ENCODE results near the gene ADISSP.

The ADISSP gene

GRCh38 chr20:3738111-3739053 lies 29.2 kb downstream of the ADISSP start:
- DNase-seq (ENCODE audit: low spot score) = no peak

GRCh38 chr20:3735768-3736167 lies 31.8 kb downstream of the ADISSP start:
- no peak for DNase-seq (ENCODE audit: low spot score)

- no peak for DNase-seq (ENCODE audit: low spot score)
Measured at GRCh38 chr20:3734111-3734843, 33.3 kb downstream of the ADISSP start.

- no peak for DNase-seq (ENCODE audit: low spot score)
Measured at GRCh38 chr20:3733119-3733995, 34.2 kb downstream of the ADISSP start.

- DNase-seq (ENCODE audit: low spot score) = no peak
Measured at GRCh38 chr20:3732327-3733118, 35.0 kb downstream of the ADISSP start, which contains the start of gene HSPA12B. Gene HSPA12B, plus strand, starts transcription at chr20:3732685. Its CDS starts 5,990 bp downstream, at chr20:3738675.

- DNase-seq (ENCODE audit: low spot score) = no peak
Measured at GRCh38 chr20:3731944-3732326, 35.6 kb downstream of the ADISSP start.

GRCh38 chr20:3730803-3731672 lies 36.5 kb downstream of the ADISSP start:
- DNase-seq (ENCODE audit: low spot score) = no peak

- no peak for DNase-seq (ENCODE audit: low spot score)
Measured at GRCh38 chr20:3729811-3730540, 37.6 kb downstream of the ADISSP start.

GRCh38 chr20:3729378-3729777 lies 38.2 kb downstream of the ADISSP start:
- no peak for DNase-seq (ENCODE audit: low spot score)

- no peak for DNase-seq (ENCODE audit: low spot score)
Measured at GRCh38 chr20:3728876-3729275, 38.7 kb downstream of the ADISSP start.

- no peak for DNase-seq (ENCODE audit: low spot score)
Measured at GRCh38 chr20:3728354-3728753, 39.2 kb downstream of the ADISSP start.

GRCh38 chr20:3727401-3728021 lies 40.0 kb downstream of the ADISSP start:
- DNase-seq (ENCODE audit: low spot score) = no peak

GRCh38 chr20:3724356-3724755 lies 43.2 kb downstream of the ADISSP start:
- DNase-seq (ENCODE audit: low spot score) = no peak

GRCh38 chr20:3723284-3723683 lies 44.3 kb downstream of the ADISSP start:
- no peak for DNase-seq (ENCODE audit: low spot score)

GRCh38 chr20:3721912-3722311 lies 45.6 kb downstream of the ADISSP start:
- DNase-seq (ENCODE audit: low spot score) = no peak

- no peak for DNase-seq (ENCODE audit: low spot score)
Measured at GRCh38 chr20:3720626-3721025, 46.9 kb downstream of the ADISSP start.

GRCh38 chr20:3720068-3720467 lies 47.5 kb downstream of the ADISSP start:
- DNase-seq (ENCODE audit: low spot score) = no peak

- no peak for DNase-seq (ENCODE audit: low spot score)
Measured at GRCh38 chr20:3719046-3719445, 48.5 kb downstream of the ADISSP start.

- DNase-seq (ENCODE audit: low spot score) = no peak
Measured at GRCh38 chr20:3716195-3716834, 51.2 kb downstream of the ADISSP start.
